ENCODE results near the gene ZNF862. TPM values are rescaled to one million over a fixed set of nuclear protein-coding genes. Genes with fewer than 3 reads are reported as not detected.
"Not testable (repeated sequence)": the region's sequence is repeated elsewhere in the genome, so short reads cannot be mapped to it uniquely, and the experiment has no call there.

The ZNF862 gene
- total RNA-seq, 1 donor from 2014 or later: 1.7 TPM

DNA sequence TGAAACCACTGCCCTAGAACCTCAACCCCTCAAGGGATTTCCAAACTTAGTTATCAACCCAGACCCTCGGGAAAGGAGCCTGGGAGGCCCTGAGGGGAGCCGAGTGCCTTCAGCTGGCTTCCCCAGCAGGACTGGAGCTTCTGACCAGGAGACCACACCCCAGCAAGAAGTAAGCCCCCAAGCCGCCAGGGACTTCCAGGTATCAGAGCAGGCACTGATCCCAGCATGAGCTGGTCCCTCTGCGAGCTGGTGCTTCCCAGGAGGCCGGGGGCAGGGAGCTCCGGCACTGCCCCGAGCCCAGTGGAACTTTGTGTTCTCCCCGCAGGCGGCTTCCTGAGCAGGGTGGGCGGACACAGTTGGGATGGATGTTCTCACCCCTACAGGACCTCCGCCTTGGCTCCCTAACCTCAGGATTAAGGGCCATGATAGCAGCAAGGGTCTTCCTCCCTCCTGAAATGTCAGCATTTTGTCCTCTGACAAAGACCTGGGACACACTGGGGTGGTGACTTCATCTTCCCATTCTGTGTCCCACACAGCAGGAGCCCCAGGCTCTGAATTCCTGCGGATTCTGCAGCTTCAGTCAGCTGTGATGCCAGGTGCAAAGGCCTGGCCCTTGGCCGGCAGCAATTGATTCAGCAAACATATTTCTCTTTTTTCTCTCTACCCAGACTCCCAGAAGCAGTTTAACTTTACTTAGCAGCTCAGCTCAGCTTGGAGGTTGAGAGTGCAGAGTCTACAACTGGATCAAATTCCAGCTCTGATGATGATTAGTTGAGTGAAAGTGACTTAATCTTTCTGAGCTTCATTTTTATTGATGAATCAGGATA, 47.2 kb downstream of the ZNF862 start:
- Histone ChIP-seq H3K4me3 (no peak overlapping the region), H3K27ac (no peak overlapping the region), H3K36me3 (no peaks in the 10 kb centered on the region), H3K4me1 (peaks cover 0 to 6% of the 10 kb centered on the region in 2 donors), H3K9me3 (no peaks in the 10 kb centered on the region), H3K27me3 (no peaks in the 10 kb centered on the region)
- intact Hi-C loops (cut with DNase I): no loop called here
- TF ChIP-seq, protein P1, sequence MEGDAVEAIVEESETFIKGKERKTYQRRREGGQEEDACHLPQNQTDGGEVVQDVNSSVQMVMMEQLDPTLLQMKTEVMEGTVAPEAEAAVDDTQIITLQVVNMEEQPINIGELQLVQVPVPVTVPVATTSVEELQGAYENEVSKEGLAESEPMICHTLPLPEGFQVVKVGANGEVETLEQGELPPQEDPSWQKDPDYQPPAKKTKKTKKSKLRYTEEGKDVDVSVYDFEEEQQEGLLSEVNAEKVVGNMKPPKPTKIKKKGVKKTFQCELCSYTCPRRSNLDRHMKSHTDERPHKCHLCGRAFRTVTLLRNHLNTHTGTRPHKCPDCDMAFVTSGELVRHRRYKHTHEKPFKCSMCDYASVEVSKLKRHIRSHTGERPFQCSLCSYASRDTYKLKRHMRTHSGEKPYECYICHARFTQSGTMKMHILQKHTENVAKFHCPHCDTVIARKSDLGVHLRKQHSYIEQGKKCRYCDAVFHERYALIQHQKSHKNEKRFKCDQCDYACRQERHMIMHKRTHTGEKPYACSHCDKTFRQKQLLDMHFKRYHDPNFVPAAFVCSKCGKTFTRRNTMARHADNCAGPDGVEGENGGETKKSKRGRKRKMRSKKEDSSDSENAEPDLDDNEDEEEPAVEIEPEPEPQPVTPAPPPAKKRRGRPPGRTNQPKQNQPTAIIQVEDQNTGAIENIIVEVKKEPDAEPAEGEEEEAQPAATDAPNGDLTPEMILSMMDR (IDR thresholded peaks at IDR 0.05): no peak
- DNase-seq (ENCODE audit: low spot score in 2 of 2): no peak

DNA sequence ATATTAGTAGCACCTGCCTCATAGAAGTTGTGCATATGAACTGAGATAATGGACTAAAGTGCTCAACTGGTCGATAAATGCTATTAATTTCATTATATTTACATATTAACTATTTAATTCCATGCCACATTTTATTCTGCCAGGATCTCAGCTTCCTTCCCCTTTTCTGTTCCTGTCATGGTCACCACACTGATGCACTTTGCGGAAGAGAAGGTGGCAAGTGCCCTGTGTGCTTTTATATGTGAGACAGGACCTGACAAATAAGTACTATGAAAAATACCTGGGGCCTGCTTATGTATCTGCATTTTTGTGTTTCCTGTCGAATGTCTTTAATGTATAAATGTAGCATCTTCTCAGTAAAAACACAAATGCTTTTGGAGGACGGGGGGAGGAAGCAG, 47.8 kb downstream of the ZNF862 start:
- Histone ChIP-seq H3K9me3 (no peaks in the 10 kb centered on the region), H3K36me3 (no peaks in the 10 kb centered on the region), H3K4me3 (no peak overlapping the region), H3K4me1 (peaks cover 0 to 6% of the 10 kb centered on the region in 2 donors), H3K27me3 (no peaks in the 10 kb centered on the region), H3K27ac (no peak overlapping the region)
- intact Hi-C loops (cut with DNase I): no loop called here
- TF ChIP-seq, protein P1 (IDR thresholded peaks at IDR 0.05): no peak
- no peak for DNase-seq (ENCODE audit: low spot score in 2 of 2)

DNA sequence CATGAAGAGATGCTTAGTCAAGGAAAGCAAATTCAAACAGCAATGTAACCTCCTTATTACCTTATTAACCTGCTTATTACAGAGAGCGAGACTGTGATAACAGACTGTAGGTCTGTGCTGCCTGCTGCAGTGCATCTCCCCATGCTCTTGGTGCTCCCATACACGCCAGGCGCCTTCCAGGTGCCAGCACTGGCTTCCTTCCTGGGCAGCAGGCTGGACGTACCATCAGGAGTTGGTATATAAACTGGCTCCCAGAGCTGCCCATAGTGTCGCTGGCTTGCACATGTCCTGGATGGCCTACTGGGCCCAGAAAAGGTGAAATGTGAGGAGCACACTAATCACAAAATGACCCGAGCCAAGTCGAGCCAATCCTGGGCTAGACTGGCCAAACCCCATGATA, 49.1 kb downstream of the ZNF862 start:
- Histone ChIP-seq H3K27ac (no peak overlapping the region), H3K4me3 (no peak overlapping the region), H3K9me3 (no peaks in the 10 kb centered on the region), H3K27me3 (no peaks in the 10 kb centered on the region), H3K36me3 (no peaks in the 10 kb centered on the region), H3K4me1 (peaks cover 0 to 6% of the 10 kb centered on the region in 2 donors)
- intact Hi-C loops (cut with DNase I): no loop called here
- DNase-seq (ENCODE audit: low spot score in 2 of 2): no peak
- TF ChIP-seq, protein P1 (IDR thresholded peaks at IDR 0.05): no peak

DNA sequence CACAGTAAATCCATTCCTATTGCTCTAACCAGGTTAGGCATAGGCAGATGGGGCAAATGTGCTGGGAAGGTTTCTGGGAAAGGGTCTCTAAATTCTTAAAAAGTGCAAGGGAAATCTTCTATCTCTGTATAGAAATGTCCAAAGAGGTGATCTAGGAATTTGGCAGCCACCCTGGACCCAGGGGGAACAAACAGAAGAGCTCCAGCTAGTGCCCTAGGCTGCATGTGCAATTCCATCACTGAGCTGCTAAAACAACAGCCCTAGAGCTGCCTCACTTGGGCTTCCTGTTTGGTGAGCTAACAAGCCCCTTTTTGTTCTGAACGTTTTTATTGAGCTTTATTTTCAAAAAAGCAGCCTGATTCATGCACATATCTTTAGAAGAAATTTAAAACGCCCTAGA, 52.5 kb downstream of the ZNF862 start:
- DNase-seq (ENCODE audit: low spot score in 2 of 2); intact Hi-C loops (cut with DNase I): not testable (repeated sequence)

DNA sequence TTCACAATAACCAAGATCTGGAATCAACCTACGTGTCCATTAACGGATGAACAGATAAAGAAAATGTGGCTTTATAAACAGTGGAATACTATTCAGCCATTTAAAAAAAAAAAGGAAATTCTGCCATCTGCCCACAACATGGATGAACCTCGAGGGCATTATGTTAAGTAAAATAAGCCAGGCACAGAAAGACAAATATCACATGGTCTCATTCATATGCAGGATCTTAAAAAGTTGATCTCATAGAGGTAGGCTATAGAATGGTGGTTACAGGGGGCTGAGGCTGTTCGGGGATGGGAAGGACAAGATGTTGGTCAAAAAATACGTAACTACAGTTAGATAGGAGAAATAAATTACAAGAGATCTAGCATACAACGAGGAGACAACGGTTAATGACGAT, 56.8 kb downstream of the ZNF862 start:
- H3K27me3 ChIP-seq; DNase-seq (ENCODE audit: low spot score in 2 of 2); intact Hi-C loops (cut with DNase I); H3K9me3 ChIP-seq; H3K4me1 ChIP-seq; H3K4me3 ChIP-seq; H3K36me3 ChIP-seq; H3K27ac ChIP-seq: not testable (repeated sequence)

More for the DNA sequence above, 52.5 kb downstream of the ZNF862 start:
- not testable (repeated sequence) for H3K27me3 ChIP-seq, H3K9me3 ChIP-seq, H3K27ac ChIP-seq, H3K4me3 ChIP-seq, H3K4me1 ChIP-seq, H3K36me3 ChIP-seq

DNA sequence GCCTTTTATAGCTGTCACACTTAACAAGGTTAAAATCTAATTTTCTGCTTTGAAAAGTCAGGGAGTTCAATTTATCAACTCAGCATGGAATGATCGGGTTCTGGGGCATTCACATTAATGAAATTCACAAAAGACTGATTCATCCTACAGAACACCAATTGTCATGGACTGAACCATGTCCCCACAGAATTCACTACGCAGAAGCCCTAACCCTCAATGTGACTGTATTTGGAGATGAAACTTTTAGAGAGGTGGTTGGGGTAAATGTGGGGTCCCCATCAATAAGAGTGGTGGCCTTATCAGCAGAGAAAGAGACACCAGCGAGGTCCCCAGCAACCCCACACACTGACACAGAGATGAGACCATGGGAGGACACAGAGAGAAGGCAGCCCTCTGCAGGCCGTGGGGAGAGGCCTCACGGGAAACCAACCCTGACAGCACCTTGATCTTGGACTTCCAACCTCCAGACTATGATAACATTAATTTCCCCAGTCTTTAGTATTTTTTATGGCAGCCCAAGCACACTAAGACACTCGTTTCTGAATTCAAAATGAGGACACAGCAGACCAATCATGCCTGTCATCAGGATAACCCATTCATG, 69.7 kb downstream of the ZNF862 start:
- H3K4me3 ChIP-seq; H3K4me1 ChIP-seq; H3K36me3 ChIP-seq; DNase-seq (ENCODE audit: low spot score in 2 of 2); H3K27ac ChIP-seq; intact Hi-C loops (cut with DNase I); H3K9me3 ChIP-seq; H3K27me3 ChIP-seq: not testable (repeated sequence)

DNA sequence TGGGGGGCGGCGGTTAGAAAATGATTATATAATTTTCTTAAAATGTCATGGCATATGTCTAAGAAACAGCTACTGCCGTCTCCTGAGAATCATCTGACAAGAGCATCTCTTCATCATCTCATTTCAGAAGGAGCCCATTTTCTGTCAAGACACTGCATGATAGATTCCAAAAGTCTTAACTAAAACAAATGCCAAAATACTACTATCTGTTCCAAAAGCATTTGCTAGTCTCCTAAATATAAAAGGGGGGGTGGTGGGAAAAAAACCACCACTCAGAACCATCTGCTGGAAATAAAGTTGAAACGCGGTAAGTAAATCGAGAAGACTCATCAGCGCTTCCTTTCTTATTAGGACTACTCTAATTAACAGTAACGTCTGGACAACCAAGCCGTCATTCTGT, 72.0 kb downstream of the ZNF862 start:
- H3K9me3 ChIP-seq; H3K4me3 ChIP-seq; H3K36me3 ChIP-seq; H3K27ac ChIP-seq; H3K4me1 ChIP-seq; intact Hi-C loops (cut with DNase I); DNase-seq (ENCODE audit: low spot score in 2 of 2); H3K27me3 ChIP-seq: not testable (repeated sequence)

DNA sequence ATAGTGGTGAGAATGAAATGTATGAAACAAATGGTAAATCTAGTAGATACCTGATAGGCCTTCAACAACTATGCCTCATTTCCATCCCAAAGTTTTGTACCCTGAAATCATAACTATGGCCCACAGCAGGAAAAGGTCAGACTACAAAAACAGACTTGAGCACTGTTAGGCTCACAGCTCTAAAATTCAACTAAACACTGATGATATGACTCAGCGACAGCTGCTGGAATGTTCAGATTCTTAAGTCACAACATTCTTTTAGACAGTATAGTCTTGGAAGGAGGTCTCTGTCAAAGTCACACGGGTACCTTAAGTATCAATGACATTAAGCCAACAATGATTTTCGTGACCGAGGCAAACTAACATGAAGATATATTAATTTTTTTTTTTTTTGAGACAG, 74.0 kb downstream of the ZNF862 start:
- DNase-seq (ENCODE audit: low spot score in 2 of 2); intact Hi-C loops (cut with DNase I); H3K4me3 ChIP-seq; H3K27ac ChIP-seq; H3K9me3 ChIP-seq; H3K36me3 ChIP-seq; H3K4me1 ChIP-seq; H3K27me3 ChIP-seq: not testable (repeated sequence)

Other genes with a start within 250 kb of the ZNF862 start
- 42.3 TPM for gene ZNF467, start 64.8 kb upstream of the ZNF862 start, total RNA-seq
- gene ATP6V0E2, start 35.6 kb downstream of the ZNF862 start, total RNA-seq: 29.5 TPM

Measured in ascending aorta (tissue), 2 donors.